Naive thymus-derived CD4-positive, alpha-beta T cell (primary cell): Measurements from ENCODE around the gene ESRRA. TPM values are rescaled to one million over a fixed set of nuclear protein-coding genes. Genes with fewer than 3 reads are reported as not detected.
A peak's percentile ranks its signal among the peaks of the same experiment; 100 is the strongest.

Source experiments
- ATAC-seq: fragments of 150-1000 bp; cut with Tn5 transposase; 2 replicates; pipeline ENCODE4 v1.10.0; 2021; ENCODE audit warnings: mild to moderate bottlenecking, moderate library complexity
- CTCF ChIA-PET: fragments of 350-600 bp; sonication (Branson Sonifier 250); formaldehyde crosslinking; loops from one replicate; lab custom pipeline; 2021; ENCODE audit warnings: antibody characterized with exemption; lab: Charles Lee
- POLR2A ChIA-PET: fragments of 350-600 bp; sonication (Branson Sonifier 250); formaldehyde crosslinking; loops from one replicate; lab custom pipeline; 2021; ENCODE audit warnings: antibody characterized with exemption, inconsistent platforms; lab: Charles Lee
- DNase-seq, 9 donors: peaks; one replicate each; pipeline versions ENCODE4 v3.0.0 to v3.0.0-alpha.2; 2020 to 2022; ENCODE audit warnings: mixed read lengths in 1 of 9
- H3K27ac ChIP-seq: one replicate; pipeline ENCODE4 v1.7.0; 2013; ENCODE audit warnings: mild to moderate bottlenecking, low read depth, low read length, moderate library complexity
- H3K27me3 ChIP-seq, 2 donors: one replicate each; pipeline ENCODE4 v1.7.0; 2013; ENCODE audit warnings: low read length in 2 of 2, mild to moderate bottlenecking in 2 of 2, moderate library complexity in 2 of 2; ENCODE audit not compliant: control insufficient read depth in 2 of 2, insufficient read depth in 2 of 2
- H3K36me3 ChIP-seq, 3 experiments: 1 replicate in 2 of 3; 2 replicates in 1 of 3; pipeline ENCODE4 v1.7.0; 2013; ENCODE audit warnings: low read length in 3 of 3, mild to moderate bottlenecking in 3 of 3, moderate library complexity in 1 of 3; ENCODE audit not compliant: insufficient read depth in 3 of 3, control insufficient read depth in 2 of 3
- H3K4me1 ChIP-seq, 2 donors: one replicate each; pipeline ENCODE4 v1.7.0; 2013; ENCODE audit warnings: low read length in 2 of 2, mild to moderate bottlenecking in 2 of 2, moderate library complexity in 1 of 2; ENCODE audit not compliant: control insufficient read depth in 2 of 2, insufficient read depth in 2 of 2
- H3K4me3 ChIP-seq: 2 replicates; pipeline ENCODE4 v1.7.0; 2013; ENCODE audit warnings: mild to moderate bottlenecking, low read length
- H3K9me3 ChIP-seq, 3 experiments: 1 replicate in 2 of 3; 2 replicates in 1 of 3; pipeline ENCODE4 v1.7.0; 2013; ENCODE audit warnings: low read length in 3 of 3; ENCODE audit not compliant: control insufficient read depth in 2 of 3
- H3K27ac Mint-ChIP-seq, 9 donors: one replicate each; pipeline ENCODE4 v1.8.0; 2020 to 2022; ENCODE audit warnings: mixed read lengths in 9 of 9, mild to moderate bottlenecking in 8 of 9, moderate library complexity in 5 of 9, inconsistent platforms in 2 of 9
- H3K27me3 Mint-ChIP-seq, 5 donors: one replicate each; pipeline ENCODE4 v1.8.0; 2021 to 2022; ENCODE audit warnings: mixed read lengths in 5 of 5, mild to moderate bottlenecking in 1 of 5
- H3K36me3 Mint-ChIP-seq, 5 donors: one replicate each; pipeline ENCODE4 v1.8.0; 2020 to 2022; ENCODE audit warnings: mixed read lengths in 5 of 5, mild to moderate bottlenecking in 3 of 5, inconsistent platforms in 1 of 5
- H3K4me1 Mint-ChIP-seq, 7 donors: one replicate each; pipeline ENCODE4 v1.8.0; 2020 to 2022; ENCODE audit warnings: mixed read lengths in 7 of 7, mild to moderate bottlenecking in 3 of 7, inconsistent platforms in 1 of 7
- H3K4me3 Mint-ChIP-seq, 10 donors: one replicate each; pipeline ENCODE4 v1.8.0; 2020 to 2022; ENCODE audit warnings: mild to moderate bottlenecking in 10 of 10, mixed read lengths in 10 of 10, moderate library complexity in 6 of 10, inconsistent platforms in 2 of 10
- H3K9me3 Mint-ChIP-seq, 11 donors: one replicate each; pipeline ENCODE4 v1.8.0; 2020 to 2022; ENCODE audit warnings: mixed read lengths in 11 of 11, mild to moderate bottlenecking in 4 of 11, inconsistent platforms in 1 of 11, moderate library complexity in 1 of 11
- intact Hi-C, 2 donors: fragments of 100-400 bp; cut with micrococcal nuclease; formaldehyde crosslinking; loops; one replicate each; pipeline ENCODE4 v1.15.1; 2023
- polyA plus RNA-seq, 2 donors: library from polyadenylated mRNA; unstranded; fragments of 300-500 nt; fragmentation: Illumina TruSeq; gene quantifications; one replicate each; pipeline ENCODE4 v1.2.3, GENCODE V29; 2021
- total RNA-seq, 6 experiments: library from RNA in 5 of 6; stranded (reverse) in 5 of 6; gene quantifications; 1 replicate in 5 of 6; 2 replicates in 1 of 6; pipeline ENCODE4 v1.2.3 and lab custom pipeline; 2021 to 2026

ESRRA gene
- total and polyA plus RNA-seq, 7 experiments from 2014 or later: 5.3 to 42.0 (median 26.8) TPM

DNA sequence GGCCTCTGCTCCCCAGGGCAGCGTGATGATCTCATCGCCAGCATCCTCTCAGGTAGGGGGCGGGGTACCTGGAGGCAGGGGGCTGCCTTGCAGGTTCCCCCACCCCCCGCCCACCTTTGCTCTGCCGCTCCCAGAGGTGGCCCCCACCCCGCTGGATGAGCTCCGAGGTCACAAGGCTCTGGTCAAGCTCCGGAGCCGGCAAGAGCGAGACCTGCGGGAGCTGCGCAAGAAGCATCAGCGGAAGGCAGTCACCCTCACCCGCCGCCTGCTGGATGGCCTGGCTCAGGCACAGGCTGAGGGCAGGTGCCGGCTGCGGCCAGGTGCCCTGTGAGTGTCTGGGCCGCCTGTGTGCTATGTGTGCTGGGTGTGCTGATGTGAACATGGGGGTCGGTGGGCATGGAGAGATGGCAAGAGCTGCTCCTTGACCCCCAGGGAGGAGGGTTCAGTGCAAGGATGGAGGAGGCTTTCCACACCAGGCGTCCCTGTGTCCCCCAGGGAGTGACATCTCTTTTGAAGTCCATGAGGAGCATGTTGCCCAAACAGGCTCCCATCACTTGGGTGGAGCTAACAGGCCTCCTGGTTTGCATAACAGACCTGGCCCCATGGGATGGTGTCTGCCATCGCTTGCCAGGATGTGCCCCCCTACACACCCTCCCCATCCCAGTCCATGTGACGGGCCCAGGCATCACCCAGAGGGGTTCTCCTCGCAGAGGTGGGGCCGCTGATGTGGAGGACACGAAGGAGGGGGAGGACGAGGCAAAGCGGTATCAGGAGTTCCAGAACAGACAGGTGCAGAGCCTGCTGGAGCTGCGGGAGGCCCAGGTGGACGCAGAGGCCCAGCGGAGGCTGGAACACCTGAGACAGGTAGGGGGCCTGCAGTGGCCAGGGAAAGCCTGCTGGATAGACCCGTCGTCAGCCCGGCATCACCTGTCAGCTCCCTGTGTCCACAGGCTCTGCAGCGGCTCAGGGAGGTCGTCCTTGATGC is 39.9 kb upstream of the ESRRA start:
- Mint-ChIP-seq H3K4me1 (peaks cover 8 to 23% (median 18%) of the 10 kb centered on the region in 7 donors), H3K36me3 (peaks cover 0 to 8% (median 0%) of the 10 kb centered on the region in 5 donors), H3K4me3 (no peak overlapping the region), H3K27ac (peak overlapping the region in 1 of 9 donors; percentile 83), H3K9me3 (peaks cover 0 to 4% (median 0%) of the 10 kb centered on the region in 11 donors), H3K27me3 (no peaks in the 10 kb centered on the region)
- Histone ChIP-seq H3K27ac (no peak overlapping the region), H3K4me3 (no peak overlapping the region), H3K36me3 (peaks cover 0 to 7% (median 0%) of the 10 kb centered on the region in 3 experiments), H3K4me1 (peaks cover 8 to 10% of the 10 kb centered on the region in 2 donors), H3K9me3 (no peaks in the 10 kb centered on the region), H3K27me3 (no peaks in the 10 kb centered on the region)
- intact Hi-C loops: no loop called here
- CTCF ChIA-PET: no interaction called here
- DNase-seq: no peak
- ATAC-seq: no peak
- POLR2A ChIA-PET: interaction anchor here (7.0 kb wide), 1 partner anchor 19 kb away, joined by 154 read pairs; the partner anchor contains the start of genes FKBP2, PLCB3 and PPP1R14B

DNA sequence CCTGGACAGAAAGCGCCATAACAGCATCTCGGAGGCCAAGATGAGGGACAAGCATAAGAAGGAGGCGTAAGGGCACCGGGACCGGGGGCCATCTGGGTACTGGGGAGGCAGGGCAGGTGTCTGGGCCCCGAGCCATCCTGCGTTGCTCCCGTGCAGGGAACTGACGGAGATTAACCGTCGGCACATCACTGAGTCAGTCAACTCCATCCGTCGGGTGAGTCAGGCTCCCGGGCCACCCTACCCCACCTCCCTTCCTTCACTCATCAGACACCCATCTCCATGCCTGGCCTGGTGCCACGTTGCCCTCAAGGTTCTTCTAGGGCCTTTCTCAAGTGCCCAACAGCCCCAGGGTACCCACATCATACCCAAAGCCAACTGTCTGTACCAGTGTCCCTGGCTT is 39.0 kb upstream of the ESRRA start:
- ChIA-PET POLR2A (interaction anchor here (7.0 kb wide), 1 partner anchor 20 kb away, joined by 154 read pairs; the partner anchor contains the start of genes FKBP2, PLCB3 and PPP1R14B), CTCF (no interaction called here)
- Histone ChIP-seq H3K4me1 (peaks cover 8 to 10% of the 10 kb centered on the region in 2 donors), H3K27ac (no peak overlapping the region), H3K9me3 (no peaks in the 10 kb centered on the region), H3K27me3 (no peaks in the 10 kb centered on the region), H3K4me3 (no peak overlapping the region), H3K36me3 (peaks cover 0 to 8% (median 0%) of the 10 kb centered on the region in 3 experiments)
- peaks cover 0 to 8% (median 0%) of the 10 kb centered on the region in 5 donors for H3K36me3 Mint-ChIP-seq
- no peak overlapping the region for H3K4me3 Mint-ChIP-seq
- intact Hi-C loops: no loop called here
- peak overlapping the region in 1 of 9 donors; percentile 9 for H3K27ac Mint-ChIP-seq
- H3K4me1 Mint-ChIP-seq: peaks cover 8 to 23% (median 19%) of the 10 kb centered on the region in 7 donors
- DNase-seq (no peak), ATAC-seq (no peak)
- H3K9me3 Mint-ChIP-seq: peaks cover 0 to 11% (median 0%) of the 10 kb centered on the region in 11 donors
- no peaks in the 10 kb centered on the region for H3K27me3 Mint-ChIP-seq

DNA sequence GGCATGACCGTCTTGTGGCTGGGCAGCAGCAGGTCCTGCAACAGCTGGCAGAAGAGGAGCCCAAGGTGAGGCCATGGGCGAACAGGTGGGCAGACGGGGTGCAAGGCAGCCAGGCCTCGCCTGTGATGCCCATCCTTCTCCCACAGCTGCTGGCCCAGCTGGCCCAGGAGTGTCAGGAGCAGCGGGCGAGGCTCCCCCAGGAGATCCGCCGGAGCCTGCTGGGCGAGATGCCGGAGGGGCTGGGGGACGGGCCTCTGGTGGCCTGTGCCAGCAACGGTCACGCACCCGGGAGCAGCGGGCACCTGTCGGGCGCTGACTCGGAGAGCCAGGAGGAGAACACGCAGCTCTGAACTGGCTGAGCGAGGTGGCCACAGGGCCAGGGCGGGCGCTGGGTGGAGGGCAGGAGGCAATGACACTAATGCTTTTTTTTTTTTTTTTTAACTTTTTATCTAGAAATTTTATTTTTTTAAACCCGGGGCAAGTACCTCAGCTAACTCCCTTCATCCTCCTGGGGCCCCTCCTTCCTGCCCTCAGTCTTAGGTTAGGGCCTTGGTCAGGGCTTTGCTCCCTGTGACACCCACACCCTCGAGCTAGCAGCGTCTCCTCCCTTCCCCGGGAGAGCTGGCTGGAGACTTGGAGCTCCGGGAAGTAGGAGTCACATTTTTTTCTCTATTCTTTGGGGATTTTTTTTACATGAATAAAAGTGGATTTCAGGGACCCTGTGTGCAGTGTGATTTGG is 37.9 kb upstream of the ESRRA start:
- no peak for ATAC-seq
- DNase-seq: no peak
- H3K4me3 Mint-ChIP-seq: peak overlapping the region in 4 of 10 donors; percentile 27 to 100 (median 96)
- intact Hi-C loops: no loop called here
- H3K27me3 ChIP-seq: no peaks in the 10 kb centered on the region
- H3K4me1 Mint-ChIP-seq: peaks cover 8 to 28% (median 24%) of the 10 kb centered on the region in 7 donors
- no peaks in the 10 kb centered on the region for H3K27me3 Mint-ChIP-seq
- H3K4me3 ChIP-seq: no peak overlapping the region
- CTCF ChIA-PET: interaction anchor here (0.6 to 5.8 kb wide), 2 partner anchors 50 to 62 kb away, joined by 3 to 66 read pairs; partner anchors contain the start of genes FERMT3, PRDX5 and TRMT112
- peaks cover 0 to 8% (median 0%) of the 10 kb centered on the region in 5 donors for H3K36me3 Mint-ChIP-seq
- POLR2A ChIA-PET: interaction anchor here (0.6 to 7.0 kb wide), 5 partner anchors 21 to 1622 kb away, joined by 3 to 154 read pairs (median 4); partner anchors contain the start of genes CATSPERZ, ESRRA, FKBP2 and NUDT22
- peaks cover 8 to 10% of the 10 kb centered on the region in 2 donors for H3K4me1 ChIP-seq
- no peaks in the 10 kb centered on the region for H3K9me3 ChIP-seq
- peaks cover 0 to 11% (median 0%) of the 10 kb centered on the region in 3 experiments for H3K36me3 ChIP-seq
- H3K9me3 Mint-ChIP-seq: peaks cover 0 to 15% (median 0%) of the 10 kb centered on the region in 11 donors
- H3K27ac ChIP-seq: peak overlapping the region; percentile 95
- H3K27ac Mint-ChIP-seq: peak overlapping the region in 6 of 9 donors; percentile 36 to 98 (median 87)

DNA sequence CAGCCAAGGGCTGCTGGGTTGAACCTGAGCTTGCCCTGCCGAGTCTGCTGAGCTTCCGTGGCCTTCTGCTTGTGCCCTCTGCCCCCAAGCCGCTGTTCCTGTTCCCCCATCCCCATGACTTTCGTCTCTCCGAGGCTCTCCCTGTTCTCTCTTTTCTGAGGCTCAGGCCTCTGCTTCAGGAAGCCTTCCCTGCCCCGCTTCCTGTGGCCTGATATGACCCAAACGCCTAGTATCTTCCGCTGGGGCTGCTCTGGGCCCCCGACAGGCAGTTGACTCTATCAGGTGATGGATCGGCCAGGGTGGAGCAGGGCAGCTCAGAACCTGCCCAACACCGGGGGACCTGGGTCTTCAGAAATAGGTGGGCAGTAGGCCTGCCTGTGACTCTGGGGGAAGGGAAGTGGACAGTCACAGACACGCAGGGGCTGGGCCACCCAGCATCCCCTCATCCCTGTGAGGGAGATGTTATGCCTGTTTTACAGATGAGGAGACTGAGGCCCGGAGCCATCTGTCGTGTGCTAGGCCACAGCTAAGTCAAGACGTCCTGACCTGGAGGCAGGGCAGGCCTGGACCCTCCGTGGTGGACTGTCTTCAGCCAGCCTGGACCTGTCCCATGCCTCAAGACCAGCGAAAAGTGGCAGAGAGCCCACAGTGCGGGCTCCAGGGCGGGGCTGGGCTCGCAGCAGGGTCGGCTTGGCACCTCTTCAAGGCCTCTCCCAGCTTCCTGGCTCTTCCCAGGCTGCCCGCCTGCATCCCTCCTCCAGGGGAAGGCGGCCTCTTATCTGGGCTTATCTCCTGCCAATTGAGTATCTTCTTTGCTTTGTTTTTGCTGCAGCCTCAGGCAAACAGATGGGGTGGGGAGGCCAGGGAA is 37.1 kb upstream of the ESRRA start:
- DNase-seq (no peak), ATAC-seq (no peak)
- no peaks in the 10 kb centered on the region for H3K9me3 ChIP-seq
- peak overlapping the region; percentile 91 for H3K4me3 ChIP-seq
- Mint-ChIP-seq H3K27ac (peak overlapping the region; percentile 70 to 99 (median 96)), H3K27me3 (no peaks in the 10 kb centered on the region), H3K4me1 (peaks cover 8 to 29% (median 24%) of the 10 kb centered on the region in 7 donors), H3K36me3 (peaks cover 0 to 6% (median 0%) of the 10 kb centered on the region in 5 donors), H3K9me3 (peaks cover 0 to 15% (median 0%) of the 10 kb centered on the region in 11 donors), H3K4me3 (peak overlapping the region; percentile 87 to 100 (median 97))
- POLR2A ChIA-PET: interaction anchor here (0.6 to 7.0 kb wide), 13 partner anchors 13 to 1623 kb away, joined by 3 to 154 read pairs (median 5); partner anchors contain the start of genes BAD, CATSPERZ, ESRRA and FERMT3
- peaks cover 0 to 7% (median 0%) of the 10 kb centered on the region in 3 experiments for H3K36me3 ChIP-seq
- CTCF ChIA-PET: interaction anchor here (1.1 to 5.8 kb wide), 4 partner anchors 18 to 67 kb away, joined by 5 to 66 read pairs (median 7); partner anchors contain the start of genes FERMT3, PLCB3 and TRMT112
- H3K27me3 ChIP-seq: no peaks in the 10 kb centered on the region
- peak overlapping the region; percentile 95 for H3K27ac ChIP-seq
- intact Hi-C loops: no loop called here
- peaks cover 8 to 10% of the 10 kb centered on the region in 2 donors for H3K4me1 ChIP-seq

DNA sequence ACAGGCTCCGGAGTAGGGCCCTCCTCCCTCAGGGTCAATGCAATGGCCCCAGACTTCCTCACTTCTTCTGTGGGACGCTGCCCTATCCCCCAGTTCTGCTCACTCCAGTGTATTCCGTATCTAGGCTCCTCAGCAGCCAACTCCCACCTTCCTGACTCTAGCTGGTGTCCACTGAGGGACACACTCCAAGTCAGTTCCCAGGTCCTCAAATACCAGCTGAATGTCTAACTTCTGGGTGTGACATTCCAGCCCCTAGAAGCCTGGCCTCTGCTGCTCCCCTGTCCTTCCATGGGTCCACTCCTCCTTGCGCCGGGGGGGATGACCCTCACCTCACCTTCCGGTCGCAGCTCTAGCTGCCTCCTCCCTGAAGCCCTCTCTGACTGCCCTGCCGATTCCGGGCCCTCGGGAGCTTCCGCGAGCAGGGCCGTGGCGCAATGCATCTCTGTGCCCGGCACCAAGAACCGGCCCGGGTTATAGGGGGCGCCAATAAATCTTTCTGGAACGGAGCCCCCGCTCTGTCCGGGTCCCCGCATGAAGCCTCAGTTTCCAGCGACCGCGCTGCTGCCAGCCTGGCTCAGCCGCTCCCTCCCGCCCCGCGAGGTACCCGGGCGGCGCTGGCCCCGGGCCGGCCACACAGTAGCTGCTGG is 36.3 kb upstream of the ESRRA start:
- POLR2A ChIA-PET: interaction anchor here (0.7 to 7.0 kb wide), 12 partner anchors 13 to 99 kb away, joined by 3 to 154 read pairs (median 10); partner anchors contain the start of genes BAD, CATSPERZ, ESRRA and FERMT3
- peak in 2 of 9 donors; percentile 22 to 63 for DNase-seq

More for the DNA sequence above, 36.3 kb upstream of the ESRRA start:
- peak overlapping the region; percentile 95 to 100 (median 98) for H3K4me3 Mint-ChIP-seq
- CTCF ChIA-PET: interaction anchor here (0.5 to 5.8 kb wide), 7 partner anchors 17 to 68 kb away, joined by 3 to 66 read pairs (median 5); partner anchors contain the start of genes FERMT3, PLCB3 and TRMT112
- peaks cover 0 to 7% (median 0%) of the 10 kb centered on the region in 3 experiments for H3K36me3 ChIP-seq
- peak overlapping the region; percentile 91 for H3K4me3 ChIP-seq
- peaks cover 8 to 29% (median 24%) of the 10 kb centered on the region in 7 donors for H3K4me1 Mint-ChIP-seq
- H3K4me1 ChIP-seq: peaks cover 8 to 10% of the 10 kb centered on the region in 2 donors
- peak overlapping the region; percentile 70 to 99 (median 96) for H3K27ac Mint-ChIP-seq
- peak overlapping the region; percentile 95 for H3K27ac ChIP-seq
- H3K9me3 ChIP-seq: no peaks in the 10 kb centered on the region
- ATAC-seq: no peak
- H3K27me3 ChIP-seq: no peaks in the 10 kb centered on the region
- H3K9me3 Mint-ChIP-seq: peaks cover 0 to 15% (median 0%) of the 10 kb centered on the region in 11 donors
- peaks cover 0 to 6% (median 0%) of the 10 kb centered on the region in 5 donors for H3K36me3 Mint-ChIP-seq
- no peaks in the 10 kb centered on the region for H3K27me3 Mint-ChIP-seq
- intact Hi-C loops: loop anchor here (1.0 kb wide), 6 partner anchors 18 to 65 kb away; partner anchors contain the start of genes PLCB3 (in 2 of the 2), DNAJC4 (in 1 of the 2), NUDT22 (in 1 of the 2) and PPP1R14B (in 1 of the 2)
